ENCODE data around the gene EMCN. TPM values are rescaled to one million over a fixed set of nuclear protein-coding genes. Genes with fewer than 3 reads are reported as not detected.

EMCN gene
- total RNA-seq, 1 experiment from 2014 or later, result not detected

DNA sequence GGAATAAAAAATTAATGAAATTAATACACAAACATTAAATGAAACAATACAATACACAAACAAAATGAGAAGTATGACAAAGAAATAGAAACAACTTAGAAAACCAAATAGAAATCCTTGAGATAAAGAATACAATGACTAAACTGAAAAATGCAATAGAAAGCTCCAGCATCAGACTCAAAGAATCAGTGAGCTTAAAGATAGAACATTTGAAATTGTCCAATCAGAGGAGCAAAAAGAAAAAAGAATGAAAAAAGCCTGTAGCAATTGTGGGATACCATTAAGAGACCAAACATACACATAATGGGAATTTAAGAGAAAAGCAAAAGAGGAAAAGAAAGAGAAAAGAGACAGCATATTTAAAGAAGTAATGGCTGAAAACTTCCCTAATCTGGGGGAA is 25.7 kb downstream of the EMCN start:
- Histone ChIP-seq H2AK5ac (ENCODE audit: insufficient read length, low read length) (no peak overlapping the region), H2BK120ac (ENCODE audit: low read depth, low read length, poor library complexity, severe bottlenecking) (no peak overlapping the region), H3K4ac (ENCODE audit: low read depth, low read length) (no peak overlapping the region), H2BK12ac (ENCODE audit: insufficient read length, low read depth, low read length) (no peak overlapping the region), H3K9ac (ENCODE audit: extremely low read depth, insufficient read length, low read length) (no peak overlapping the region), H3K27ac (ENCODE audit: insufficient read length, low read depth, low read length) (no peak overlapping the region), H3K23me2 (ENCODE audit: insufficient read length, low read depth, low read length, poor library complexity, severe bottlenecking) (no peaks in the 10 kb centered on the region), H3K9me3 (ENCODE audit: control insufficient read depth, low read depth, low read length) (no peaks in the 10 kb centered on the region), H3K79me1 (ENCODE audit: insufficient read depth, low read depth, low read length, poor library complexity, severe bottlenecking) (no peaks in the 10 kb centered on the region), H3T11ph (ENCODE audit: low read length) (no peak overlapping the region), H4K20me1 (ENCODE audit: control insufficient read depth, insufficient read depth, insufficient read length) (no peaks in the 10 kb centered on the region), H4K8ac (replicated peaks; ENCODE audit: insufficient read length, low read depth, low read length) (no peak overlapping the region), H3K18ac (ENCODE audit: insufficient read length, low read depth, low read length) (no peak overlapping the region), H2BK5ac (ENCODE audit: insufficient read length, low read length) (no peak overlapping the region), H3K14ac (ENCODE audit: insufficient read depth, low read length) (no peak overlapping the region), H3K4me2 (ENCODE audit: insufficient read depth, insufficient read length, low read length) (no peak overlapping the region), H3K23ac (ENCODE audit: insufficient read length, low read depth, low read length) (no peak overlapping the region), H2AFZ (ENCODE audit: low read length) (no peak overlapping the region), H3K56ac (ENCODE audit: insufficient read length, low read depth, low read length) (no peak overlapping the region), H3K27me3 (ENCODE audit: insufficient read depth, low read length) (no peaks in the 10 kb centered on the region), H4K91ac (ENCODE audit: insufficient read length, low read depth, low read length) (no peak overlapping the region), H3K79me2 (ENCODE audit: insufficient read depth, low read length) (no peaks in the 10 kb centered on the region), H2BK20ac (ENCODE audit: low read depth, low read length, poor library complexity, severe bottlenecking) (no peak overlapping the region), H4K5ac (ENCODE audit: insufficient read length, low read depth, low read length) (no peak overlapping the region), H3K4me1 (ENCODE audit: insufficient read depth, low read length) (no peaks in the 10 kb centered on the region), H2BK15ac (ENCODE audit: low read depth, low read length) (no peak overlapping the region)
- DNase-seq, result no peak
- Mint-ChIP-seq H3K4me1 (no peaks in the 10 kb centered on the region), H3K9me3 (no peaks in the 10 kb centered on the region), H3K27ac (no peak overlapping the region), H3K27me3 (ENCODE audit: low read depth) (no peaks in the 10 kb centered on the region), H3K36me3 (ENCODE audit: insufficient read depth in 1 of 3, low read depth in 3 of 3) (peaks cover 0 to 8% (median 0%) of the 10 kb centered on the region in 3 experiments; a peak in 1 of 7 replicates), H3K4me3 (no peak overlapping the region)
- TF ChIP-seq, protein P1, sequence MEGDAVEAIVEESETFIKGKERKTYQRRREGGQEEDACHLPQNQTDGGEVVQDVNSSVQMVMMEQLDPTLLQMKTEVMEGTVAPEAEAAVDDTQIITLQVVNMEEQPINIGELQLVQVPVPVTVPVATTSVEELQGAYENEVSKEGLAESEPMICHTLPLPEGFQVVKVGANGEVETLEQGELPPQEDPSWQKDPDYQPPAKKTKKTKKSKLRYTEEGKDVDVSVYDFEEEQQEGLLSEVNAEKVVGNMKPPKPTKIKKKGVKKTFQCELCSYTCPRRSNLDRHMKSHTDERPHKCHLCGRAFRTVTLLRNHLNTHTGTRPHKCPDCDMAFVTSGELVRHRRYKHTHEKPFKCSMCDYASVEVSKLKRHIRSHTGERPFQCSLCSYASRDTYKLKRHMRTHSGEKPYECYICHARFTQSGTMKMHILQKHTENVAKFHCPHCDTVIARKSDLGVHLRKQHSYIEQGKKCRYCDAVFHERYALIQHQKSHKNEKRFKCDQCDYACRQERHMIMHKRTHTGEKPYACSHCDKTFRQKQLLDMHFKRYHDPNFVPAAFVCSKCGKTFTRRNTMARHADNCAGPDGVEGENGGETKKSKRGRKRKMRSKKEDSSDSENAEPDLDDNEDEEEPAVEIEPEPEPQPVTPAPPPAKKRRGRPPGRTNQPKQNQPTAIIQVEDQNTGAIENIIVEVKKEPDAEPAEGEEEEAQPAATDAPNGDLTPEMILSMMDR (conservative IDR thresholded peaks at IDR 0.05), result no peak

All from H9 (cell line).